Left ventricle myocardium inferior (tissue), 1 donor: ENCODE results near the gene CTBP2. TPM values are rescaled to one million over a fixed set of nuclear protein-coding genes. Genes with fewer than 3 reads are reported as not detected.
A peak's percentile ranks its signal among the peaks of the same experiment; 100 is the strongest.
"Not testable (repeated sequence)": the region's sequence is repeated elsewhere in the genome, so short reads cannot be mapped to it uniquely, and the experiment has no call there.

ENCODE experiments used
- DNase-seq: peaks from one replicate; pipeline ENCODE4 v3.0.0-alpha.2; 2020
- H3K27ac ChIP-seq: fragments of 200-600 bp; replicated peaks from 2 replicates; pipeline ENCODE4 v1.8.0; 2021
- H3K27me3 ChIP-seq: fragments of 200-600 bp; 2 replicates; pipeline ENCODE4 v1.8.0; 2021; ENCODE audit warnings: low read depth
- H3K36me3 ChIP-seq: fragments of 200-600 bp; 2 replicates; pipeline ENCODE4 v1.8.0; 2021
- H3K4me1 ChIP-seq: fragments of 200-600 bp; 2 replicates; pipeline ENCODE4 v1.8.0; 2021
- H3K4me3 ChIP-seq: fragments of 200-600 bp; 2 replicates; pipeline ENCODE4 v1.8.0; 2021; ENCODE audit warnings: mild to moderate bottlenecking, moderate library complexity
- H3K9me3 ChIP-seq: fragments of 200-600 bp; replicated peaks from 2 replicates; pipeline ENCODE4 v1.8.0; 2021
- intact Hi-C: fragments of 100-400 bp; cut with micrococcal nuclease; formaldehyde crosslinking; loops from one replicate; pipeline ENCODE4 v1.11.0; 2022
- total RNA-seq: library from RNA; stranded (reverse); fragmentation: NEBNext Ultra II Directional; extraction: Animal tissue kit (Norgen Biotek cat#: 25700); gene quantifications from one replicate; pipeline ENCODE4 v1.2.1, GENCODE V29; 2021
- TF ChIP-seq, protein P1 (sequence below): fragments of 200-600 bp; IDR thresholded peaks from 2 replicates; pipeline ENCODE4 v1.8.0; 2021; ENCODE audit warnings: antibody characterized with exemption, mild to moderate bottlenecking, borderline replicate concordance
- donor health status: DM: no; HTN: yes; CAD: no; lungs with severe emphysema.

Gene CTBP2
- total RNA-seq, 1 donor from 2014 or later, result 29.1 TPM

DNA sequence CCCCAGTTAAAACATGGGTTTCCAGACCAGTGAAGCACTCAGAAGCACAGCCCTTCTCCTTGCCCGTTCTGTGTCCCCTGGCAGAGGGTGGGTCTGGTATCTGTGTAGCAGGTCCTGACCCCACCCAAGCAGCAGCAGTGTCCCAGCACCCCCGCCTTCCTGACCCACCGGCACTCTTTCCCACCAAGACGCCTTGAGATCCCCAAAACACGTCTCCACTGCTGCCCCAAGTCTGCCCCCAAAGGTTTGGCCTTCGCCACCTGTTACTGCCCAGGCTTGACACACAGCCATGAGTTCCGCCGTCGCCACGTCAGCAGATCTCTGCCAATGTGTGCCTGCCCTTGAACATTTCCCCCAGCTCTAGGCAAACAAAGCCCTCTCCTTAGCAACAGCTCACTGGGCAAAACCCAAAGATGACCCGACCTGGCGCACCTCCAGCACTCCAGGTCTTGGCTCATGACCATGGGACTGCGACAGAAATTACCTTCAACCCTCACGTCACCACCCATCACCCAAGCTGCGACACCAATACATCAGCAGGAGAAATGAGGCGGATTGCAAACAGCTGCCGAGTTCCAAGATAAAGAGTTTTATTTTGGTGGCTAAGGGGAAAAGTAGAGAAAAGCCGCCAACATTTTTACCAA, 75.6 kb downstream of the CTBP2 start:
- peaks cover 12% of the 10 kb centered on the region for H3K36me3 ChIP-seq
- H3K4me1 ChIP-seq, result peaks cover 73% of the 10 kb centered on the region
- peak overlapping the region; percentile 89 for H3K27ac ChIP-seq
- TF ChIP-seq, protein P1, sequence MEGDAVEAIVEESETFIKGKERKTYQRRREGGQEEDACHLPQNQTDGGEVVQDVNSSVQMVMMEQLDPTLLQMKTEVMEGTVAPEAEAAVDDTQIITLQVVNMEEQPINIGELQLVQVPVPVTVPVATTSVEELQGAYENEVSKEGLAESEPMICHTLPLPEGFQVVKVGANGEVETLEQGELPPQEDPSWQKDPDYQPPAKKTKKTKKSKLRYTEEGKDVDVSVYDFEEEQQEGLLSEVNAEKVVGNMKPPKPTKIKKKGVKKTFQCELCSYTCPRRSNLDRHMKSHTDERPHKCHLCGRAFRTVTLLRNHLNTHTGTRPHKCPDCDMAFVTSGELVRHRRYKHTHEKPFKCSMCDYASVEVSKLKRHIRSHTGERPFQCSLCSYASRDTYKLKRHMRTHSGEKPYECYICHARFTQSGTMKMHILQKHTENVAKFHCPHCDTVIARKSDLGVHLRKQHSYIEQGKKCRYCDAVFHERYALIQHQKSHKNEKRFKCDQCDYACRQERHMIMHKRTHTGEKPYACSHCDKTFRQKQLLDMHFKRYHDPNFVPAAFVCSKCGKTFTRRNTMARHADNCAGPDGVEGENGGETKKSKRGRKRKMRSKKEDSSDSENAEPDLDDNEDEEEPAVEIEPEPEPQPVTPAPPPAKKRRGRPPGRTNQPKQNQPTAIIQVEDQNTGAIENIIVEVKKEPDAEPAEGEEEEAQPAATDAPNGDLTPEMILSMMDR, result no peak
- no peaks in the 10 kb centered on the region for H3K27me3 ChIP-seq
- H3K9me3 ChIP-seq, result no peaks in the 10 kb centered on the region
- peak; percentile 84 for DNase-seq
- H3K4me3 ChIP-seq, result peak overlapping the region; percentile 39
- intact Hi-C loops, result no loop called here

DNA sequence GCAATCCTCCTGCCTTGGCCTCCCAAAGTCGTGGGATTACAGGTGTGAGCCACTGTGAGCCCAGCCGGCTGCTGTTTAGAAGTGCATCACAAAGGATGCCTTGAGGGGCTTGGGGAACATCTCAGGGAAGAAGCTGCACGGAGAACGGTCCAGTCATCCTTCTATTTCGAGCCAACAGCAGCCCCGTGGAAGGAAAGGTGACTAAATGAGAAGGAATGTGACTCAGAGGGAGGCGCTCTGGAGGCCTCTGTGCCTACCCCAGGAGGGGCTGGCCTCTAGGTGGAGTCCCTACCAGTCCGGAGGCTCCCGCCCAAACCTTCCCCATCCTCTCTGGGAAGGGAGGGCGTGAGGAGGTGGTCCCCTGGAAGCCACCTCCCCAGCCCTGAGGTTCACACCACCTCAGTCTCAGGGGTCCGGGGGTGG, 76.2 kb downstream of the CTBP2 start:
- no peaks in the 10 kb centered on the region for H3K27me3 ChIP-seq
- H3K9me3 ChIP-seq, result no peaks in the 10 kb centered on the region
- H3K36me3 ChIP-seq, result peaks cover 12% of the 10 kb centered on the region
- peaks cover 73% of the 10 kb centered on the region for H3K4me1 ChIP-seq
- DNase-seq, result no peak
- intact Hi-C loops, result no loop called here
- peak overlapping the region; percentile 39 for H3K4me3 ChIP-seq
- H3K27ac ChIP-seq, result peak overlapping the region; percentile 89
- TF ChIP-seq, protein P1, result no peak

DNA sequence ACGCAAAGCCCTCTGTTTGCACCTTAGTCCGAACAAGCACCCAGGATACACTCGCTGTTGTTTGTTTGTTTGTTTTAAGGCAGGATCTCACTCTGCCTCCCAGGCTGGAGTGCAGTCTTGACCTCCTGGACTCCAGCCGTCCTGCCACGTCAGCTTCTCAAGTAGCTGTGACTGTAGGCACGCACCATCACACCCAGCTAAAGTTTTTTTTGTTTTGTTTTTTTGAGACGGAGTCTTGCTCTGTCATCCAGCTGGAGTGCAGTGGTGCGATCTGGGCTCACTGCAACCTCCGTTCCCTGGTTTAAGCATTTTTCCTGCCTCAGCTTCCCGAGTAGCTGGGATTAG, 76.8 kb downstream of the CTBP2 start:
- H3K4me1 ChIP-seq, result peaks cover 75% of the 10 kb centered on the region
- no peak for DNase-seq
- intact Hi-C loops, result no loop called here

DNA sequence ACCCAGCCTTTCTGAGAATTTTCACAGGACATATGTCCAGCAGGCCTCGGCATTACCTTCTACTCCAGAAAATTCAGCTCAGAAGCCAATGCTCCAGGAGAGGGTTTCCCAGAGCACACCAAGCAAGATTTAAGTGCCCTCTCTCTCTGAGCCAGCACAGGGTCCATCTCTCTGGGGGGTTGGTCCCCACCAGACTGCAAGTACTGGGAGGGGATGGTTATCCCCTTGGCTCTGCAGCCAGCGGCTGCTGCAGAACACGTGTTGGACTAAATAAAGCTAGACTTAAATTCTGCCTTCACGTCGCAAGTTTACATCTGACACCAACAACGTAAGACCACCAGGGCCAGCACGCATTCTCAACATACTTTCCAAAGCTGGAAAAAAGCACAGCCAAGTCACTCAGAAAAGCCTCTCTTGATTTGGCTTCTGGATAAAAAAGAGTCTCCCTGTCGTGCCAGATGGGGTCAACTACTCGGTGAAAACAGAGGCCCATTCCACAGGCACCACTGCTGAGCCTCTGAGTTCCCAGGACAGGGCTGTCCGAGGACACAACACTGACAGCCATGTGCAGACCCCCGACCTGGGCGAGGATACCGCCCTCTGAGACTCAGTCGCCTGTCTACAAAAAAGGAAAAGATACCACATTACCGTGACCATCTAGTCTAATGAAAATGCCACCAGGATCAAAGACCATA, 77.3 kb downstream of the CTBP2 start:
- H3K4me1 ChIP-seq, result peaks cover 79% of the 10 kb centered on the region

More for the DNA sequence above, 76.8 kb downstream of the CTBP2 start:
- Histone ChIP-seq H3K36me3 (peaks cover 12% of the 10 kb centered on the region), H3K27ac (peak overlapping the region; percentile 89), H3K9me3 (no peaks in the 10 kb centered on the region), H3K27me3 (no peaks in the 10 kb centered on the region), H3K4me3 (no peak overlapping the region)
- TF ChIP-seq, protein P1, result no peak

DNA sequence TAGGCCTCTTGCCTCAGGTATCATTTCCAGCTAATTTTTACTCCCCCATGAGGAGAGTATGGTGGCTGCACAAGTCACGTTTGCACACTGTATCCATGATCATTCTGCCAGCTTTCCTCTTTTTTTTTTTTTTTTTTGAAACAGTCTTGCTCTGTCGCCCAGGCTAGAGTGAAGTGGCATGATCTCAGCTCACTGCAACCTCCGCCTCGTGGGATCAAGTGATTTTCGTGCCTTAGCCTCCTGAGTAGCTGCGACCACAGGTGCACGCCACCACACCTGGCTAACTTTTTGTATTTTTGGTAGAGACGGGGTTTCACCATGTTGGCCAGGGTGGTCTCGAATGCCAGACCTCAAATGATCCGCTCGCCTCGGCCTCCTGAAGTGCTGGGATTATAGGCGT, 77.9 kb downstream of the CTBP2 start:
- intact Hi-C loops, DNase-seq, H3K9me3 ChIP-seq, H3K27me3 ChIP-seq, H3K36me3 ChIP-seq, H3K4me3 ChIP-seq: not testable (repeated sequence)
- peak overlapping the region; percentile 89 for H3K27ac ChIP-seq
- H3K4me1 ChIP-seq, result peaks cover 83% of the 10 kb centered on the region

More for the DNA sequence above, 77.3 kb downstream of the CTBP2 start:
- Histone ChIP-seq H3K27ac (peak overlapping the region; percentile 89), H3K27me3 (no peaks in the 10 kb centered on the region), H3K36me3 (peaks cover 10% of the 10 kb centered on the region), H3K9me3 (no peaks in the 10 kb centered on the region), H3K4me3 (no peak overlapping the region)
- DNase-seq, result no peak
- TF ChIP-seq, protein P1, result no peak
- intact Hi-C loops, result no loop called here

DNA sequence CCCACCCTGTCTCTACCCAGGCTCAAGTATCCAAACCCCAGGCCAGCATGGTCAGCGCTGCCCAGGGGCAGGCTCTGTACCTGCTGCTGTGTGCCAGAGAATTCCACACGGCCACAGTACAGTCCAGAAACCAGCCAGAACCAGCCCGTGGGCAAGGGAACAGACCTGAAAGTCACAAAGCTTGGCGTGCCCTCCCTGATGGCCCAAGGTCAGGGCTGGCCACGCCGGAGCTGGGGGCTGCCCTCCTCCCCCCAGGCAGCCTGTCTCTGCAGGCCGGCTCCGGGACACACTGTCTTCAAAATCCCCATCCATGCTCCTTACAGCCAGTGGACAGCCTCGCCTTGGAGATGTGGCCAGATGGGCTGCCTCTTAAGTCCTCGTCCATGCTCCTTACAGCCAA, 78.4 kb downstream of the CTBP2 start:
- Histone ChIP-seq H3K27me3 (no peaks in the 10 kb centered on the region), H3K4me3 (no peak overlapping the region), H3K4me1 (peaks cover 88% of the 10 kb centered on the region), H3K36me3 (no peaks in the 10 kb centered on the region), H3K9me3 (no peaks in the 10 kb centered on the region), H3K27ac (peak overlapping the region; percentile 89)
- intact Hi-C loops, result no loop called here
- DNase-seq, result no peak
- TF ChIP-seq, protein P1, result no peak
